Astrocyte of the cerebellum (primary cell): Measurements from ENCODE around the gene PGM2L1.
A peak's percentile ranks its signal among the peaks of the same experiment; 100 is the strongest.
"Not testable (repeated sequence)": the region's sequence is repeated elsewhere in the genome, so short reads cannot be mapped to it uniquely, and the experiment has no call there.

ENCODE experiments used
- DNase-seq: peaks from one replicate; pipeline ENCODE4 v3.0.0-alpha.2; 2011; ENCODE audit warnings: low read depth
- H3K4me3 ChIP-seq: 2 replicates; pipeline ENCODE4 v1.5.1; 2011; ENCODE audit warnings: mild to moderate bottlenecking, low read depth, low read length, moderate library complexity
- in situ Hi-C: cut with HindIII; loops from 2 replicates; pipeline ENCODE4 v1.10.0; 2017; ENCODE audit warnings: low sequenced_read_pairs
- TF ChIP-seq, protein P1 (sequence below): IDR thresholded peaks from 2 replicates; pipeline ENCODE4 v1.5.1; 2012; ENCODE audit warnings: low read length, low read depth, moderate library complexity, mild to moderate bottlenecking; ENCODE audit errors: missing control alignments

PGM2L1 gene

DNA sequence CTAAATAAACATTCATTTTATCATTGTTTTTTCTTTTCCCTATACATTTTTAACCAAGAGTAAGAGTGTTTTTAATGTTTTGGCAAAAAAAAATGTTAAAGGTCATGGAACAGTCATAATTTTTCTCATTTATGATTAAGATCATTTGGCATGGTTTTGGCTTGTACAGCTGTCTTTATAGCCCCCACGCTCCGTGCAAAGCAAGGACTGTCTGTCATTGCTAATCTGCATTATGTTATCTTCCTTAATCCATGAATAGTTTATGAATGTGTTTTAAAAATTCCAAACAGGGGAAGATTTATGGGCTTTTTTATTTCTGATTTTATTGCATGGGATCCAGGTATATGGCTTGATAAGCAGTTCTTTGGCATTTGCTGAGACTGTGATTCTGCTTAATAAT is 28.1 kb downstream of the PGM2L1 start:
- DNase-seq: no peak
- TF ChIP-seq, protein P1, sequence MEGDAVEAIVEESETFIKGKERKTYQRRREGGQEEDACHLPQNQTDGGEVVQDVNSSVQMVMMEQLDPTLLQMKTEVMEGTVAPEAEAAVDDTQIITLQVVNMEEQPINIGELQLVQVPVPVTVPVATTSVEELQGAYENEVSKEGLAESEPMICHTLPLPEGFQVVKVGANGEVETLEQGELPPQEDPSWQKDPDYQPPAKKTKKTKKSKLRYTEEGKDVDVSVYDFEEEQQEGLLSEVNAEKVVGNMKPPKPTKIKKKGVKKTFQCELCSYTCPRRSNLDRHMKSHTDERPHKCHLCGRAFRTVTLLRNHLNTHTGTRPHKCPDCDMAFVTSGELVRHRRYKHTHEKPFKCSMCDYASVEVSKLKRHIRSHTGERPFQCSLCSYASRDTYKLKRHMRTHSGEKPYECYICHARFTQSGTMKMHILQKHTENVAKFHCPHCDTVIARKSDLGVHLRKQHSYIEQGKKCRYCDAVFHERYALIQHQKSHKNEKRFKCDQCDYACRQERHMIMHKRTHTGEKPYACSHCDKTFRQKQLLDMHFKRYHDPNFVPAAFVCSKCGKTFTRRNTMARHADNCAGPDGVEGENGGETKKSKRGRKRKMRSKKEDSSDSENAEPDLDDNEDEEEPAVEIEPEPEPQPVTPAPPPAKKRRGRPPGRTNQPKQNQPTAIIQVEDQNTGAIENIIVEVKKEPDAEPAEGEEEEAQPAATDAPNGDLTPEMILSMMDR: no peak
- in situ Hi-C loops: no loop called here
- no peak overlapping the region for H3K4me3 ChIP-seq

DNA sequence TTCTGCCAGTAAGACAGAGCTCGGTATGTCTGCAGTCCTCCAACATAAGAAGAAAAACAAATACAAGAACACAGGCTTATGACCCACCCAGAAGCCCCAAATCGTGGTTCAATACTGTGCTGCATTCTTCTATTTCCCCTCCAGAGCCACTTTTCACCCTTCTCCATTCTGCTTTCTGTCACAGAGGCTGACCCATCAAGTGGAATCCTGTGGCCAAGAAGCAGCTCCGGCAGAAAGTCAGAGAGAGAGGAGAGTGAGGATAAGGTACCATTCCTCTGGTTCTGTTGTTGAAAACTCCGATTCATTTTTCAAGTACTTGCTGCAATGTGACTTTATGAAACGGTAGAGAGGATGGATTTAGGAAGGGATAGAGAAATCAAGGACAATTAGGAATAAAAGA is 30.4 kb downstream of the PGM2L1 start:
- no peak for DNase-seq
- TF ChIP-seq, protein P1: no peak
- in situ Hi-C loops: no loop called here
- H3K4me3 ChIP-seq: no peak overlapping the region

DNA sequence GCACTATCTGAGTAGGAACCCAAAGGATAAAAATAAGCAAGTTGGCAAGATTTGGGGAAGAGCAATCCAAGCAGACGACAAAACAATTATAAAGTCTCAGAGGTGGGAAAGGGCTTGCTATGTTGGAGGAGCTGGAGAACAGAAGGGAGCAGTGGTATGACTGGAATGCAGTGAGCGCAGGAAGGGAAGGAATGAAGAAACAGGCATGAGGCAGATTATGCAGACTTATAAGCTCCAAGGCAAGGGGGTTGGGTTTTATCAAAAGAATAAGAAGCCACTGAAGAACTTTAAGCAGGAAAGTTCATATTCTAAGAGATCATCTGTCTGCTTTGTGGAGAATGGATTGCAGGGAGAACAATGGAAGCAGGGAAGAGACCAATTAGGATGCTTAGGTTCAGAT is 31.7 kb downstream of the PGM2L1 start:
- DNase-seq: peak; percentile 48
- TF ChIP-seq, protein P1: no peak
- H3K4me3 ChIP-seq: no peak overlapping the region
- in situ Hi-C loops: no loop called here

DNA sequence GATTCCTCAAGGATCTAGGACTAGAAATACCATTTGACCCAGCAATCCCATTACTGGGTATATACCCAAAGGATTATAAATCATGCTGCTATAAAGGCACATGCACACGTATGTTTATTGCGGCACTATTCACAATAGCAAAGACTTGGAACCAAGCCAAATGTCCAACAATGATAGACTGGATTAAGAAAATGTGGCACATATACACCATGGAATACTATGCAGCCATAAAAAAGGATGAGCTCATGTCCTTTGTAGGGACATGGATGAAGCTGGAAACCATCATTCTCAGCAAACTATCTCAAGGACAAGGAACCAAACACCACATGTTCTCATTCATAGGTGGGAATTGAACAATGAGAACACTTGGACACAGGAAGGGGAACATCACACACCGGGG is 32.4 kb downstream of the PGM2L1 start:
- H3K4me3 ChIP-seq, in situ Hi-C loops, DNase-seq: not testable (repeated sequence)

DNA sequence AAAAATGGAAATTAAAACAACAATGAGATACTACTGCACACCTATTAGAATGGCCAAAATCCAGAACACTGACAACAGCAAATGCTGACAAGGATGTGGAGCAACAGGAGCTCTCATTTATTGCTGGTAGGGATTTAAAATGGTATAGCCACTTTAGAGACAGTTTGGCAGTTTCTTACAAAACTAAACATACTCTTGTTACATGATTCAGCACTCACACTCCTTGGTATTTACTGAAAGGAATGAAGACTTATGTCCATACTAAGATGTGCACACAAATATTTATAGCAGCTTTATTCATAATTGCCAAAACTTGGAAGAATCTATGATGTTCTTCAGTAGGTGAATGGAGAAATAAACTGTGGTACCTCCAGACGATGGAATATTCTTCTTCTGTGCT is 40.8 kb downstream of the PGM2L1 start:
- in situ Hi-C loops: loop anchor here (5.0 kb wide), 1 partner anchor 85 kb away; no protein-coding TSS in a partner anchor
- TF ChIP-seq, protein P1: no peak
- H3K4me3 ChIP-seq: no peak overlapping the region
- DNase-seq: no peak

DNA sequence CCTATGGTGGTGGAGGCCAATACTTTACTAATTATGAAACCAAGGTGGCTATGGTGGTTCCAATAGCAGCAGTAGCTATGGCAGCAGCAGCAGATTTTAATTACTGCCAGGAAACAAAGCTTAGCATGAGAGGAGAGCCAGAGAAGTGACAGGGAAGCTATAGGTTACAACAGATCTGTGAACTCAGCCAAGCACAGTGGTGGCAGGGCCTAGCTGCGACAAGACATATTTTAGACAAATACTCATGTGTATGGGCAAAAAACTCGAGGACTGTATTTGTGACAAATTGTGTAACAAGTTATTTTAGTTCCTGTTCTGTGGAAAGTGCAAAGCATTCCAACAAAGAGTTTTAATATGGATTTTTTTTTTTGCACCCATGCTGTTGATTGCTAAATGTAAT is 42.6 kb downstream of the PGM2L1 start:
- TF ChIP-seq, protein P1: no peak
- no peak overlapping the region for H3K4me3 ChIP-seq
- in situ Hi-C loops: loop anchor here (5.0 kb wide), 1 partner anchor 87 kb away; no protein-coding TSS in a partner anchor
- no peak for DNase-seq

DNA sequence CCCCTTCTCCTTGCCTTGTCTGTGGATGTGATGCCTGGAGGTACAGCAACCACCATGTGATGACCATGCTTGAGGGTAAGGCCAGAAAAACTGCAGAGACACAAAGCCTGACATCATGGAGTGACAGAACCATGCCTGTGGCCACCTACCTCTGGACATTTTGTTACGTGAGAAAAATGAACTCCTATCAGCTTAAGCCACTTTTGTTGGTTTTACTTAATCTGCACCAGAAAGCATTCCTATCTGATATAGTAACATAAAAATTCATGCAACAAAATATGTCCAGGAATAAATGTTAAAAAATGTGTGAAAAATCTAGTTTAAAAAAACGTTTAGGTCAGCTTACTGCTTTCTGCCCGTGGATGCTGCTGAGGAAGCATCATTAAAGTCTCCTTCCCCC is 44.2 kb downstream of the PGM2L1 start:
- H3K4me3 ChIP-seq: no peak overlapping the region
- DNase-seq: no peak
- TF ChIP-seq, protein P1: no peak
- in situ Hi-C loops: no loop called here
